ENCODE data around the gene TIMD4. TPM values are rescaled to one million over a fixed set of nuclear protein-coding genes. Genes with fewer than 3 reads are reported as not detected.

Gene TIMD4
- polyA plus RNA-seq, 1 donor from 2014 or later = not detected

- H3K4me3 ChIP-seq (ENCODE audit: low read length) = no peak overlapping the region
- no peaks in the 10 kb centered on the region for H3K9me3 ChIP-seq (ENCODE audit: low read length)
- no peaks in the 10 kb centered on the region for H3K9me2 ChIP-seq (ENCODE audit: insufficient read depth, low read length)
- H2AFZ ChIP-seq (ENCODE audit: low read depth, low read length) = no peak overlapping the region
- H3K27me3 ChIP-seq (ENCODE audit: insufficient read depth, low read depth, low read length) = no peaks in the 10 kb centered on the region
- H4K20me1 ChIP-seq (ENCODE audit: insufficient read depth) = no peaks in the 10 kb centered on the region
- H3K27ac ChIP-seq (ENCODE audit: low read length) = no peak overlapping the region
- H3K79me2 ChIP-seq (replicated peaks; ENCODE audit: insufficient read depth, low read length) = no peaks in the 10 kb centered on the region
- H3F3A ChIP-seq (ENCODE audit: insufficient read depth, low read length, poor library complexity, severe bottlenecking) = no peaks in the 10 kb centered on the region
- H3K9ac ChIP-seq (ENCODE audit: low read length) = no peak overlapping the region
- no peak overlapping the region for H3K4me2 ChIP-seq (ENCODE audit: low read length)
- no peak for TF ChIP-seq EZH2 (IDR thresholded peaks at IDR 0.05; ENCODE audit: borderline replicate concordance, insufficient read depth, low read length, poor library complexity, severe bottlenecking)
- TF ChIP-seq RAD21 (conservative IDR thresholded peaks at IDR 0.05) = no peak
- TF ChIP-seq TAF1 (IDR thresholded peaks at IDR 0.05; ENCODE audit: low read depth) = no peak
- TF ChIP-seq, protein P1, sequence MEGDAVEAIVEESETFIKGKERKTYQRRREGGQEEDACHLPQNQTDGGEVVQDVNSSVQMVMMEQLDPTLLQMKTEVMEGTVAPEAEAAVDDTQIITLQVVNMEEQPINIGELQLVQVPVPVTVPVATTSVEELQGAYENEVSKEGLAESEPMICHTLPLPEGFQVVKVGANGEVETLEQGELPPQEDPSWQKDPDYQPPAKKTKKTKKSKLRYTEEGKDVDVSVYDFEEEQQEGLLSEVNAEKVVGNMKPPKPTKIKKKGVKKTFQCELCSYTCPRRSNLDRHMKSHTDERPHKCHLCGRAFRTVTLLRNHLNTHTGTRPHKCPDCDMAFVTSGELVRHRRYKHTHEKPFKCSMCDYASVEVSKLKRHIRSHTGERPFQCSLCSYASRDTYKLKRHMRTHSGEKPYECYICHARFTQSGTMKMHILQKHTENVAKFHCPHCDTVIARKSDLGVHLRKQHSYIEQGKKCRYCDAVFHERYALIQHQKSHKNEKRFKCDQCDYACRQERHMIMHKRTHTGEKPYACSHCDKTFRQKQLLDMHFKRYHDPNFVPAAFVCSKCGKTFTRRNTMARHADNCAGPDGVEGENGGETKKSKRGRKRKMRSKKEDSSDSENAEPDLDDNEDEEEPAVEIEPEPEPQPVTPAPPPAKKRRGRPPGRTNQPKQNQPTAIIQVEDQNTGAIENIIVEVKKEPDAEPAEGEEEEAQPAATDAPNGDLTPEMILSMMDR (IDR thresholded peaks at IDR 0.05; ENCODE audit: poor library complexity, severe bottlenecking) = no peak
- TF ChIP-seq MXI1 (conservative IDR thresholded peaks at IDR 0.05; ENCODE audit: poor library complexity, severe bottlenecking) = no peak
- TF ChIP-seq EP300 (conservative IDR thresholded peaks at IDR 0.05; ENCODE audit: poor library complexity, severe bottlenecking) = no peak
- TF ChIP-seq POLR2AphosphoS5 (IDR thresholded peaks at IDR 0.05) = no peak
- no peak for TF ChIP-seq SMC3 (conservative IDR thresholded peaks at IDR 0.05; ENCODE audit: poor library complexity)
- TF ChIP-seq REST (IDR thresholded peaks at IDR 0.05; ENCODE audit: borderline replicate concordance) = no peak
- no peaks in the 10 kb centered on the region for H3K36me3 ChIP-seq (ENCODE audit: insufficient read depth, low read length)
Observed at GRCh38 chr5:156912869-156913268, 50.2 kb downstream of the TIMD4 start.

DNA sequence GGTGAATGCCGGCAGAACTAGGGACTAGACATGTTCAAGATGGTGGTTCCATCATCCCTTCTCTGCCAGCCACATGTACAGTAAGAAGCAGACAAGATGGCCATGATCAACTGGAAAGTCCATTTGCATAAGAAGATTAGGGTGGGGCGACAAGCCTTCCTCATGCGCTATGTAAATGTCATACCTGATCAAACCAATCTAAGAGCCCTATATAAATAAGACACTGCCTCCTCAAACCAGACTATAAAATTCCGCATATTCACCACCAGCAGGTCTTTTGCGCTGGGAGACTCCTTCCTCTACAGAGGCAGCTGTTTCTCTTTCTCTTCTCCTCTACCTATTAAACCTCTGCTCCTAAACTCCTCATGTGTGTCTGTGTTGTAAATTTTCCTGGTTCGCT is 53.8 kb downstream of the TIMD4 start:
- Histone ChIP-seq H3K9ac (ENCODE audit: low read length) (no peak overlapping the region), H3K4me3 (ENCODE audit: low read length) (no peak overlapping the region), H2AFZ (ENCODE audit: low read depth, low read length) (no peak overlapping the region), H3F3A (ENCODE audit: insufficient read depth, low read length, poor library complexity, severe bottlenecking) (no peaks in the 10 kb centered on the region), H3K4me2 (ENCODE audit: low read length) (no peak overlapping the region), H3K27ac (ENCODE audit: low read length) (no peak overlapping the region), H3K27me3 (ENCODE audit: insufficient read depth, low read depth, low read length) (no peaks in the 10 kb centered on the region), H3K9me2 (ENCODE audit: insufficient read depth, low read length) (no peaks in the 10 kb centered on the region), H3K9me3 (ENCODE audit: low read length) (no peaks in the 10 kb centered on the region), H3K79me2 (replicated peaks; ENCODE audit: insufficient read depth, low read length) (no peaks in the 10 kb centered on the region), H3K36me3 (ENCODE audit: insufficient read depth, low read length) (no peaks in the 10 kb centered on the region), H4K20me1 (ENCODE audit: insufficient read depth) (no peaks in the 10 kb centered on the region)
- TF ChIP-seq POLR2AphosphoS5 (IDR thresholded peaks at IDR 0.05) (no peak), RAD21 (conservative IDR thresholded peaks at IDR 0.05) (no peak), SMC3 (conservative IDR thresholded peaks at IDR 0.05; ENCODE audit: poor library complexity) (no peak), REST (IDR thresholded peaks at IDR 0.05; ENCODE audit: borderline replicate concordance) (no peak), TAF1 (IDR thresholded peaks at IDR 0.05; ENCODE audit: low read depth) (no peak), EZH2 (IDR thresholded peaks at IDR 0.05; ENCODE audit: borderline replicate concordance, insufficient read depth, low read length, poor library complexity, severe bottlenecking) (no peak), MXI1 (conservative IDR thresholded peaks at IDR 0.05; ENCODE audit: poor library complexity, severe bottlenecking) (no peak), EP300 (conservative IDR thresholded peaks at IDR 0.05; ENCODE audit: poor library complexity, severe bottlenecking) (no peak)
- TF ChIP-seq, protein P1 (IDR thresholded peaks at IDR 0.05; ENCODE audit: poor library complexity, severe bottlenecking) = no peak

All from neural cell (in vitro differentiated cells).